NCI-H2081 treated with DMSO at 0.1 percent for 48 hours (cell line): Measurements from ENCODE around the gene MAPK8IP3.

Source experiments
- DNase-seq: peaks from one replicate; lab custom pipeline; 2025; lab: John Stamatoyannopoulos, UW

Gene MAPK8IP3

DNA sequence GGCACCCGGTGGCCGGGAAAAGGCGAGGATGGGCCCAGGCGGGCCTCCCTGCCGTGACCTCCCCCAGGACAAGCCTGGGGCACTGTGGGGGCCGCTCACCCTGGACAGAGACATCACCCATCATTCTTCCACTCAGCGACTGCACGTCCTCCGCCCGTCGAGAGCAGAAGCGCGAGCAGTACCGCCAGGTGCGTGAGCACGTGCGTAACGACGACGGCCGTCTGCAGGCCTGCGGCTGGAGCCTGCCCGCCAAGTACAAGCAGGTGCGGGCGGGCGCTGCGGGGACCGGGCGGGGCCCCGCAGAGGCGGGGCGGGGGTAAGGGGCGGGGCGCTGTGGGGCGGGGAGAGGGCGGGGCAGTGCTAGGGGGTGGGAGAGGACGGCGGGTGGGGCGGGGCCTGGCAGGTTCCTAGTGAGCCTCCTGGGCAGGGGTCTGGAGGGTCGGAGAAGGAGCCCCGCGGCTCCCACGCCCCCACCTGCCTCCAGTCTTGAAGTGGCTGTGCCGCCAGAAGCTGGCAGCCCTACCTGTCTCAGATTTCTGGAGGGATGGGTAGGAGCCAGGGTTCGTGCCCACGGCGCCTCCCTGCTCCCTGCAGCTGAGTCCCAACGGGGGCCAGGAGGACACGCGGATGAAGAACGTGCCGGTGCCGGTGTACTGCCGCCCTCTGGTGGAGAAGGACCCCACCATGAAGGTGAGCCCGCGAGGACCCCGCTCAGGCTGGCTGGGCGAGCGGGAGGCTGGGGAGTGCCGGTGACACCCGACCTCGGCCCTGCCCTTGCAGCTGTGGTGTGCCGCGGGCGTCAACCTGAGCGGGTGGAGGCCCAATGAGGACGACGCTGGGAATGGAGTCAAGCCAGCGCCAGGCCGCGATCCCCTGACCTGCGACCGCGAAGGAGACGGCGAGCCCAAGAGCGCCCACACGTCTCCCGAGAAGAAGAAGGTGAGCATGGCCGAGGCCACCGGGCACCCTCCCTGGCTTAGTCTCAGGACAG, 57.8 kb downstream of the MAPK8IP3 start:
- DNase-seq: no peak

DNA sequence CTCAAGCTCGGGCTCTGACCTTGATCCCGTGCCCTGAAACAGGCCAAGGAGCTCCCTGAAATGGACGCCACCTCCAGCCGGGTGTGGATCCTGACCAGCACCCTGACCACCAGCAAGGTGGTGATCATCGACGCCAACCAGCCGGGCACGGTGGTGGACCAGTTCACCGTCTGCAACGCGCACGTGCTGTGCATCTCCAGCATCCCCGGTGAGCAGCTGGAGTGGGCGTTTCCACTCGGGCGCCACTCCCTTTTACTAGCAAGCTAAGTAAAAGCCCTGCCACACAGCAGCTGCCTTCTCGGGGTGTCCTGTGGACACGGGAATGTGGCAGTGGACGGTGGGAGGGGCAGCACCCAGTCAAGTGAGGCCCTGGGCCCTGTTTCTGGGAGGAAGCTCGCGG, 59.0 kb downstream of the MAPK8IP3 start:
- DNase-seq: no peak

DNA sequence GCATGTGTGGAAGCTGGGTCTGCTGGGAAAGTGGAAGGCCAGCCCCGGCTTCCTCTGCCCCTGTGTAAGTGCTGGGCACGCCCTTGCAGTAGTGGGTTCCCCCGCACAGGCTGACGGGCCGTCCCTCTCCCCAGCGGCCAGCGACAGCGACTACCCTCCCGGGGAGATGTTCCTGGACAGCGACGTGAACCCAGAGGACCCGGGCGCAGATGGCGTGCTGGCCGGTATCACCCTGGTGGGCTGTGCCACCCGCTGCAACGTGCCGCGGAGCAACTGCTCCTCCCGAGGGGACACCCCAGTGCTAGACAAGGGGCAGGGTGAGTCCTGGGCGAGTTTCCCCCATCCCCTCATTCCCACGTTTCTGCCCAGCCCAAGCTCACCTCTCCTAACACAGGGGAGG, 59.8 kb downstream of the MAPK8IP3 start:
- no peak for DNase-seq

GRCh38 chr16:1766231-1766630, 60.2 kb downstream of the MAPK8IP3 start:
- DNase-seq: no peak

DNA sequence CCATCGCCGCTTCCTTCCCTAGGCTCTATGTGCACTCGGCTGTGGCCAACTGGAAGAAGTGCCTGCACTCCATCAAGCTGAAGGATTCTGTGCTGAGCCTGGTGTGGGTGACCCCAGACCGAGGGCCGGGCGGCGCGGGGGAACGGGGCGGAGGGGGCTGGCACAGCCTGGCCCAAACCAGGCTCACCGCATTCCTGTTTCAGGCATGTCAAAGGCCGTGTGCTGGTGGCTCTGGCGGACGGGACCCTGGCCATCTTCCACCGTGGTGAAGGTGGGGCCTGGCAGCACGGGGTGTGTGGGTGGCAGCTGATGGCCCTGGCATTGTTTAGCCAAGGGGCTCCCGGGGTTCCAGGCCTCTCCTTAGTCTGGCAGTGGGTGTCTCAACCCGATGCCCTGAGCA, 60.7 kb downstream of the MAPK8IP3 start:
- DNase-seq: no peak

GRCh38 chr16:1767116-1767994, 61.4 kb downstream of the MAPK8IP3 start:
- DNase-seq: no peak

DNA sequence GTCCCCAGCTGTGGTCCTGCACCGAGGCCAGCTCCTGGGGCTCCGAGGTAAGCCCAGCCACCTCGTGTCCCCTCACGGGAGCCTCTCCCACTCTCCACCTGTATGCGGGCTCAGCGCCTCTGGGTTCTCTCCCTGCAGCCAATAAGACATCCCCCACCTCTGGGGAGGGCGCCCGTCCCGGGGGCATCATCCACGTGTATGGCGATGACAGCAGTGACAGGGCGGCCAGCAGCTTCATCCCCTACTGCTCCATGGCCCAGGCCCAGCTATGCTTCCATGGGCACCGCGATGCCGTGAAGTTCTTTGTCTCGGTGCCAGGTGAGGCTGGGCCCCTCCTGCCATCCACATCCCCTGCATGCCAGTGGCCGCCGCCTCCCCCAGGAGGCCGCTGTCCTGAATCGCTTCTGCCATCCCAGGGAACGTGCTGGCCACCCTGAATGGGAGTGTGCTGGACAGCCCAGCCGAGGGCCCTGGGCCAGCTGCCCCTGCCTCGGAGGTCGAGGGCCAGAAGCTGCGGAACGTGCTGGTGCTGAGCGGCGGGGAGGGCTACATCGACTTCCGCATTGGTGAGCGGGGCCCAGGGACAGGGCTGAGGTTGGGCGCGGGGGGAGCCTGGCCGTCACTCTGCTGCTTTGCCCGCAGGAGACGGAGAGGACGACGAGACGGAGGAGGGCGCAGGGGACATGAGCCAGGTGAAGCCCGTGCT, 62.2 kb downstream of the MAPK8IP3 start:
- DNase-seq: no peak

GRCh38 chr16:1768767-1769401, 62.9 kb downstream of the MAPK8IP3 start:
- DNase-seq: no peak

DNA sequence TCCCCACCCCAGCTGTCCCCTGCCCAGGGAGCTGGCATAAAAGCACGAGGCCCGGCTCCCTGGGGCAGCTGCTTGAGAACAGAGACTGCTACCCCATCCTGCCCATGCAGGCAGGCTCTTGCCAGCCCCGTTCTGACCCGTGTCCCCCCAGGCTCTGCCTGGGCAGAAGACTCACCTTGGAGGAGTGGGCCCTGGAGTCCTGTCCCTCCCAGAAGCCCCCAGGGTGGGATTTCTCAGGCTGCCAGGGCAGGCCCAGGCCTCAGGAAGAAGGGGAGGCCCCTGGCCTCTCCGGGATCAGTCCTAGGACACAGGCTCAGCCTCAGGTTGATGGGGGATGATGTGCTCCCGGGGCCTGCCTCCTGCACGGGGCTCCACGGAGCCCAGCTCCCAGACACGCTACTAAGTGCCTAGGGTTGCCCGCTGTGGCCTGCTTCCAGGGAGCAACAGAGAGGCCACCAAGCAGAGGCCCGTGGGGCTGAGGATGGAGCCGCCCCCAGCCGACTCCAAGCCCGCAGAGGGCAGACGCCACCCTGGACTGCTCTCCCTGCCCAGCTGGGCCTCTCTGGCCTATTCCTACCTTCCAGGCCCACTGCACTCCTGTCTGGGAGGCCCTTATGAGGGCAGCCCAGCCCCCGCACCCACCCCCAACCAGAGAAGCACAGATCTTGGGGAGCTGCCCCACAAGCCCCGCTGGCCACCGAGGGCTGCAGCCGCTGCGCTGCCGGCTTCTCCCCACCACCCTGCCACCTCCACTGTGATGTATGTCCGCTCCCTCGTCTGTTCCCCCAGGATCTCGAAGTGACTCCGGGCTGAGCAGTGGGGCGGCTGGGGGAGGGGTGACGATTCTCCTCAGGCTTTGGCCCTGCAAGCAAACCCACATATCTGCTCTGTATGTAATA, 63.7 kb downstream of the MAPK8IP3 start:
- no peak for DNase-seq

DNA sequence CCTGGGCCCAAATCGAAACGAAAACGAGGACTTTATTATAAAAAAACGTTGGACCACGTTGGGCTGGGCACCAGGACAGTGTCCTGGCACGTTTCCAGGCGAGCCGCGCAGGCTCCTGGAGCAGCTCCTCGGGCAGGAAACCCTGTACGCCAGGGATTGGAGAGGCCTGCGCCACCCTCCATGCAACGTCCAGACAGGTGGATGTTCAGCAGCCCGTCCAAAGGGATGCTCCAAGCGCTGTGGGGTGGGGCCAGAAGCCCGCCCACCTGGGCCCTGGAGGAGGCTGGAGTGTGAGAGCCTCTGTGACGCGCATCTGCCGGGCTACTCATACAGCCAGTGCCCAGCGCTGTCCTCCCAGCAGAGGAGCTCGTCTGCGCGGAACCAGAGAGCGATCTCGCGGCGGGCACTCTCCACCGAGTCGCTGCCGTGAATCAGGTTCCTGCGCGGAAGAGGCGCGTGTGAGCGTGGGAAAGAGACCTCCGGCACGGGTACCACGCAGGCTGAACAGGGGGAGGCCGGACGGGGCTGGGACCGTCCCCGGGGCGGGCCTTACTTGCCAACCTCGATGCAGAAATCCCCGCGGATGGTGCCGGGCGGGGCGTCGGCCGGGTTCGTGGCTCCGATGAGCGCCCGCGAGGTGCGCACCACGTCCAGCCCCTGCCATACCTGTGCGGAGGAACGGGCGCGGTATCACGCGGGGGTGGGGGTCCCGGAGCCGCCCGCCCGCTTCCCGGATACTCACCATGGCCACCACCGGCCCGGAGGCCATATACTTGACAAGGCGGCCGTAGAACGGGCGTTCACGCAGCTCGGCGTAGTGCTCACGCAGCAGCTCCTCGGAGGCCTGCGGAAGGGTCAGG, 64.6 kb downstream of the MAPK8IP3 start:
- DNase-seq: peak; percentile 38

- DNase-seq: no peak
Observed at GRCh38 chr16:1771188-1771863, 65.3 kb downstream of the MAPK8IP3 start, which contains the start of gene NME3. TSS of gene NME3 (minus strand) at chr16:1771543. CDS start at chr16:1771534, 9 bp downstream.

GRCh38 chr16:1771864-1772361, 65.9 kb downstream of the MAPK8IP3 start:
- no peak for DNase-seq

DNA sequence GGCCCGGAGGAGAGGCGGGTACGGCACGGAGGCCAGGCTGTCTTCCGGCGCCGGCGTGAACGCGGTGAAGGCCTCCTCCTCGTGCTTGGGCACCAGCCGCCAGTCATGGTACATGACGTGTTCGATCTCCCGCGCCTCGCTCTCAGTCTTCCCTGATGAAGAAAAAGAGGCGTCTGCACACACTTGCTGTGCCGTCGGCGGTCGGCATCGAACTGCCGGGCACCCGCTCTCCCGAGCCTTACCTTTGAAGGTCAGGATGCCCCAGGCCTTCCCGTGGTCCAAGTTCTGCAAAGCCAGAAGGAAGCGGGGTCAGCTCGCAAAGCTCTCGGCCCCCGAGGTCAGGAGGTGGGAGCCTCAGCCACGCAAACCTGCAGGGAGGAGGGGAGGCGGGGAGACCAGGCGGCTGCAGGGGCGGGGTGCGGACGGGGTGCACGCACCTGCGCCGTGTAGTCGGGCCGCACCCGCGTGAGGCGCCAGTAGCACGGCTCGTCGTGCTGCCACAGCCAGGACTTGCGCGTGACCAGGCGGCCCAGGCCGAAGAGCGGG, 66.4 kb downstream of the MAPK8IP3 start, which contains the start of gene EME2:
Gene EME2 (plus strand): TSS at position 449 of the 546 bp plus-strand sequence. CDS start 418 bp downstream, outside the sequence.
- no peak for DNase-seq

GRCh38 chr16:1772908-1773702, 67.1 kb downstream of the MAPK8IP3 start, which contains the start of gene MRPS34:
TSS of gene MRPS34 (minus strand) at chr16:1773134. CDS start at chr16:1773119, 15 bp downstream.
- peak; percentile 48 for DNase-seq

DNA sequence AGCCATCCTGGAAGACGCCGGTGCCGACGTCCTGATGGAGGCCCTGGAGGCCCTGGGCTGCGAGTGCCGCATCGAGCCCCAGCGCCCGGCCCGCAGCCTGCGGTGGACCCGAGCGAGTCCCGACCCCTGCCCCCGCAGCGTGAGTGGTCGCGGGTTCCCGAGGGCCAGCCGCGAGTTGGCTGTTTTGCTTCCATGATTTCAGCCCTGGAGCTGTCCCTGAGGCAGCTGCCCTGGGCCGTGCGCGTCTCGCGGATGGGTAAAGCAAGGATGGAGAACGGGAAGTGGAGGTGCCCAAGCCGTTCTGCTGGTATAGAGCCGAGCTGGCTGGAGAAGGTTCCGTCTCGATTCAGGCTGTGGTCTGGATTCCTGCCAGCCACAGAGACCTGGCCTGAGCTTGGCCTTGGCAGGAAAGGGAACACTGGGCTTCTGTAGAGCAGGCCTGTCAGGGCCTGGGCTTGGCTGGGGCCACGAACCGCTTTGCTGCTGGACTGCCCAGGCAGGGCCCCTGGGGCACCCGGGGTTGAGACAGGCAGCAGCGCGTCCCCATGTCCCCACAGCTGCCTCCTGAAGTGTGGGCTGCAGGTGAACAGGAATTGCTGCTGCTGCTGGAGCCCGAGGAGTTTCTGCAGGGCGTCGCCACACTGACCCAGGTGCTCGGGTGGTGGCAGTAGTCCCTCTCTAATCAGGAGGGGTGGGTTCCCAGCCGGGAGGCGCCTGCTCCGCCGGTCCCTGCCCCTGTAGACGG, 67.9 kb downstream of the MAPK8IP3 start:
- no peak for DNase-seq

GRCh38 chr16:1774448-1774780, 68.4 kb downstream of the MAPK8IP3 start:
- DNase-seq: no peak
